22Rv1 (cell line): ENCODE measurements around the gene GRIA1.
"Not testable (repeated sequence)": the region's sequence is repeated elsewhere in the genome, so short reads cannot be mapped to it uniquely, and the experiment has no call there.

Experiments used
- H3K27ac ChIP-seq: fragments of 450-650 bp; 2 replicates; pipeline ENCODE4 v1.5.1; 2017
- ZFX ChIP-seq: fragments of 450-650 bp; IDR thresholded peaks from 2 replicates; pipeline ENCODE4 v1.6.1; 2017; ENCODE audit warnings: antibody characterized with exemption, borderline replicate concordance
- TF ChIP-seq, protein P1 (sequence below): fragments of 450-650 bp; IDR thresholded peaks from 2 replicates; pipeline ENCODE4 v1.5.1; 2017; ENCODE audit warnings: mild to moderate bottlenecking

Gene GRIA1

DNA sequence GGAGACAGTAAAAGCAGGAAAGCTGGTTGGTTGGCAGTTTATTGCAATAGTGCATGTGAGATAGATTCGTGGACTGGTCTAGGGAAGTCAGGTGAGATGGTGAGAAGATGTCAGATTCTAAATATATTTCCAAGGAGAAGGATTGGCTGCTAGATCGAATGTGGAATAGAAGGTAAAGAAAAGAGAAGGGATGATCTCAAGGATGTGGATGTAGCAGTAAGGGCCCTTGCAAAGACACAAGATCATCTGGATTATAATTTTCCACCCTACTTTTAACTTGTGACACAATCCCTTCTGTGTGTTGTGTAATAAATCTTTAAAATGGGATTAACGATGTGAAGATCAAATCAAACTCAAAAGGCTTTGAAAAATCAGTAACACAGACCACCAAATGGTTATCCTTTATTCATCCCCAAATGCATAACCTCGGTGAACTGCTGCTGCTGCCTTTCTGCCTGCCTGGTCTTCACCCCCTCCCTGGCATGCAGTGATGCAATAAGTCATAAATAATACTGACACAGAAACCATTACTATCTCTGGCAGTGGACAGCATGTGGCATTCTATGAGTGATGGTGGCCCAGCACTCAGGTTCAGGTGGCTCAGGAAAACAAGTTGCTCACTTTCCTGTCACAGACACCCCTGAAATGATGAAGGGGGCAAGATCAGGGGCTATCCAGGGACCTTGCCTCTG lies 369.9 kb downstream of the GRIA1 start:
- H3K27ac ChIP-seq: no peak overlapping the region
- no peak for TF ChIP-seq ZFX
- TF ChIP-seq, protein P1, sequence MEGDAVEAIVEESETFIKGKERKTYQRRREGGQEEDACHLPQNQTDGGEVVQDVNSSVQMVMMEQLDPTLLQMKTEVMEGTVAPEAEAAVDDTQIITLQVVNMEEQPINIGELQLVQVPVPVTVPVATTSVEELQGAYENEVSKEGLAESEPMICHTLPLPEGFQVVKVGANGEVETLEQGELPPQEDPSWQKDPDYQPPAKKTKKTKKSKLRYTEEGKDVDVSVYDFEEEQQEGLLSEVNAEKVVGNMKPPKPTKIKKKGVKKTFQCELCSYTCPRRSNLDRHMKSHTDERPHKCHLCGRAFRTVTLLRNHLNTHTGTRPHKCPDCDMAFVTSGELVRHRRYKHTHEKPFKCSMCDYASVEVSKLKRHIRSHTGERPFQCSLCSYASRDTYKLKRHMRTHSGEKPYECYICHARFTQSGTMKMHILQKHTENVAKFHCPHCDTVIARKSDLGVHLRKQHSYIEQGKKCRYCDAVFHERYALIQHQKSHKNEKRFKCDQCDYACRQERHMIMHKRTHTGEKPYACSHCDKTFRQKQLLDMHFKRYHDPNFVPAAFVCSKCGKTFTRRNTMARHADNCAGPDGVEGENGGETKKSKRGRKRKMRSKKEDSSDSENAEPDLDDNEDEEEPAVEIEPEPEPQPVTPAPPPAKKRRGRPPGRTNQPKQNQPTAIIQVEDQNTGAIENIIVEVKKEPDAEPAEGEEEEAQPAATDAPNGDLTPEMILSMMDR: no peak

DNA sequence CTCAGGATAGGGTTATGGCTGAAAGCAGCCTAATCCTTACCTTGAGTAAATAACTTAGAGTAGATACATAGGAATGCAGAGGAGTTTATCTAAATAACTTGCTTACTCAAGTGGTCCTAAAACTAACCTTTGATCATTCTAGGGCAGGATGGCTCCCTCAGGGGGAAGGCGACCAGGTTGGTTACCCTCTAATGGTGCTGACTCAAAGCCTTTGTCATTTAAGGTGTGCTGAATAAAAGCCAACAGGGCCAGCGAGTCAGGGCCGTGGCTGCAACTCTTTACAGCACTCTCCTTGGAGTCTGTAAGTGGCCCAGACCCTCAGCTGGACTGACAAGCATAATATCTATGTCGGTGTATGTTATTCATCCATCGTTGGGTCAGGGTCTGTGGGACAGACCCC lies 372.4 kb downstream of the GRIA1 start:
- H3K27ac ChIP-seq: not testable (repeated sequence)
